GM12864 (cell line): ENCODE results near the gene PTPRM.

Source experiments
- DNase-seq: peaks from one replicate; pipeline ENCODE4 v3.0.0-alpha.2; 2011; ENCODE audit warnings: low read depth
- H3K4me3 ChIP-seq: 2 replicates; pipeline ENCODE4 v1.5.1; 2011; ENCODE audit warnings: mild to moderate bottlenecking, low read depth, low read length, control low read depth
- TF ChIP-seq, protein P1 (sequence below): IDR thresholded peaks from 2 replicates; pipeline ENCODE4 v1.5.1; 2011; ENCODE audit warnings: low read depth, mild to moderate bottlenecking, moderate library complexity, low read length, control low read depth, inconsistent platforms; ENCODE audit errors: missing control alignments

Gene PTPRM

DNA sequence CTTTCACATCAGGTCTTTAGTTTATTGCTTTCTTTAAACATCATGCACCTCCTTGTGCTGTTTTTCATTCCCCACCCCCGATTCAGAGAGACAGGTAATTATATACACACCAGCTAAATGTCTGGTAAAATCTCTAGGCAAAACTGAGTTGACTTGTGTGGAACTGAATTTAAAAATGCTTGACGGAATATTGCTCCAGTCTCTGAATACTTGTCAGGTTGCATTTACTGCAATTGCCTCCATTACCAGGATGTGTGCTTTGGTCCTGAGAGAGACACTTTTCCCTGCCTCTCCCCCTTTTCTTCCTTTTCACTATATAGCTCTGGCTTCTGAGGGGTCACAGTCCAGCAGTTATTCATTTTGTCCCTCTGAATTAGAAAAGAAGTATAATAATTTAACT is 104.0 kb downstream of the PTPRM start:
- H3K4me3 ChIP-seq = no peak overlapping the region
- no peak for DNase-seq
- TF ChIP-seq, protein P1, sequence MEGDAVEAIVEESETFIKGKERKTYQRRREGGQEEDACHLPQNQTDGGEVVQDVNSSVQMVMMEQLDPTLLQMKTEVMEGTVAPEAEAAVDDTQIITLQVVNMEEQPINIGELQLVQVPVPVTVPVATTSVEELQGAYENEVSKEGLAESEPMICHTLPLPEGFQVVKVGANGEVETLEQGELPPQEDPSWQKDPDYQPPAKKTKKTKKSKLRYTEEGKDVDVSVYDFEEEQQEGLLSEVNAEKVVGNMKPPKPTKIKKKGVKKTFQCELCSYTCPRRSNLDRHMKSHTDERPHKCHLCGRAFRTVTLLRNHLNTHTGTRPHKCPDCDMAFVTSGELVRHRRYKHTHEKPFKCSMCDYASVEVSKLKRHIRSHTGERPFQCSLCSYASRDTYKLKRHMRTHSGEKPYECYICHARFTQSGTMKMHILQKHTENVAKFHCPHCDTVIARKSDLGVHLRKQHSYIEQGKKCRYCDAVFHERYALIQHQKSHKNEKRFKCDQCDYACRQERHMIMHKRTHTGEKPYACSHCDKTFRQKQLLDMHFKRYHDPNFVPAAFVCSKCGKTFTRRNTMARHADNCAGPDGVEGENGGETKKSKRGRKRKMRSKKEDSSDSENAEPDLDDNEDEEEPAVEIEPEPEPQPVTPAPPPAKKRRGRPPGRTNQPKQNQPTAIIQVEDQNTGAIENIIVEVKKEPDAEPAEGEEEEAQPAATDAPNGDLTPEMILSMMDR = no peak

DNA sequence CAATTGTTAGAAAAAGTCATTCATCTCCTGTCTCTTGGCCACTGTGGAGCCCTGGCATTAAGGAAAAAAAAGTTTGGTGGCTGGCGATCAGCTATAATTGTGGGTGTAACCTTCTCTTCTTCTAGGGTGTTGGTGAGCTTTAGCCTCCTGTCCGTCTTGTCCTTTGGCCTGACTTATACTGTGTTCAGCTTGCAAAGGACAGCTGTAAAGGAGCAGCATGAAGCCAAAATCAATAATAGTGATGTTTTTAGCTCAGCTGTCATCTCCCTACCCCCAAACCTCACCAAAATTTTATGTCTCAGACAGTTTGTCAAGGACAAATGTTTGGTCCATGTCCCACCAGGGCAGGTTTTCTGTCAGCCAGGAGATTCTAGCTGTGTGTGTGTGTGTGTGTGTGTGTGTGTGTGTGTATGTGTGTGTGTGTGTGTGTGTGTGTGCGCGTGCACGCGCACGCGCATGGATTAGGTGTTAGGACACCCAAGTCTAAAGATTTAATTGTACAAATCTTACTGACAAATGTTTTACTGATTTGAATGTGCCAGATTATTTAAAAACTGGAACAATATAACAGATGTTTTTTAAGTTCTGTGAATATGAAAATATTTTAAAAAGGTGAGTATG is 109.2 kb downstream of the PTPRM start:
- DNase-seq = no peak
- TF ChIP-seq, protein P1 = no peak
- H3K4me3 ChIP-seq = no peak overlapping the region

DNA sequence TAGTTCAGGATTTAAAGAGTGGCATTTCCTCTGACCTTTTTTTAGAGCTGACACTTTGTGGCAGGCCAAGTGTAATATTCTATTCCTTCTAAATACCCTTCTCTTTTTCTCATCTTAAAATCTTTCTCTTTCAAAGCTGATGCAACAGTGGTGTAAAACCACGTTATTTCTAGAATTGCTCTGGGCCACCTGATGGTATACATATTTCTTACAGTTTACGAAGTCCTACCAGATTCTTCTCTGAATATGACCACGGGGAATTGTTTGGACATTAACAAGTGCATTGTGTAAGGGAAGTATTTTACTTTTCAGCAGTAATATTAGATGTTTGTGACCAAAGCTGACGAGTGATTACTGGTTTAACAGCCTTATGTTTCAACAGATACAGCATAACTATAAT is 109.9 kb downstream of the PTPRM start:
- DNase-seq = no peak
- TF ChIP-seq, protein P1 = no peak
- no peak overlapping the region for H3K4me3 ChIP-seq

DNA sequence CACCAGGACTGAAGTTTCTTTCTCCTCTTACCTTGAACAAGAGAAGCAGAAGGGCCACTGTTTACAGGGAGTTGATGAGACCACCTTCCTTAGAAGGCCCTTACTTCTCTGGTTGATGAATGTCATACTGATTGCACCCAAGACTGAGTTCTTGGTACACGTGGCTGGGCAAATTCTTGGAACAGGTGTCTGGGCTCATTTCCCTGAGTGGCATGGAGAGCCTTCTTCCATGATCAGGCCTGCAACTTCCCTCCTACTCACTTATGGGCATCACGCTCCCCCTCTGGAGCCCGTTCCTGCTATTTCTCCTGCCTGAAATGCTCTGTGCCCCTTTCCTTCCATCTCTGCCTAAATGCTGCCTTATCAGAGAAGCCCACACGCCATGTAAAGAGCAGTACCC is 110.3 kb downstream of the PTPRM start:
- H3K4me3 ChIP-seq = no peak overlapping the region
- TF ChIP-seq, protein P1 = no peak
- no peak for DNase-seq

DNA sequence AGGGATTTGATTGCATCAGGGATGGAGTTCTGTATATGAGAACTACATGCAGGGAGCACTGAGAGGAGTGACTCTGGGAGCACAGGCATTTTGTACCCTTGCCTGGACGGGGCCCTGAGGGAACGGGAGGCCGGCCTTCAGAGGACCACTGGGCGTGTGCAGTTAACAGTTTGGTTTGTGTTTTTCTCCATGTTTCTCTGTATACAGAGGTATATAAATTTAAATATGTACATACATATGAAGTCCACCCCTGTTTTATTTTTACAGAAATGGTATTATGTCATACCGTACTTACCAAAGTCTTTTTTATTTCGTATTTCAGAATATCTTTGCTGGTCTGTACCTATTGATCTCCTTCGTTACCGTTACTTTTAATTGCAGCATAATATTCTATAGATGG is 111.3 kb downstream of the PTPRM start:
- TF ChIP-seq, protein P1 = no peak
- no peak overlapping the region for H3K4me3 ChIP-seq
- DNase-seq = no peak

DNA sequence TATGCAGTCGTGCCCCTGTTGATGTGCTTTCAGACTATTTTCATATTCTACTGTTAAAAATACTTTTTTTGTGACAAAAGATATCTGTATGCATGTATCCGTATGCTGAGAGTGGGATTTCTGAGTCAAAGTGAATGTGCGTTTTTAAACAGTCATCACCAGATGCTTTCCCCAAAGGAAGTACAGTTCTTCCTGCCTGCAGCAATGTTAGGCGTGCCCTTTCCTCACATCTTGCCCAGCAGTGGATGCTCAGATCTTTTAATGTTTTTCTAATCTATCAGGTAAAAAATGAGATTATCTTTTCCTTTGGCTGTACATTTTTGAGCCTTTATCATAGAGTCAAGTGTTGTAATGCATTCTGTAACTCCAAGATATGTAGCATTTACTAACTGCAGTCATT is 111.7 kb downstream of the PTPRM start:
- TF ChIP-seq, protein P1 = no peak
- no peak overlapping the region for H3K4me3 ChIP-seq
- DNase-seq = no peak

DNA sequence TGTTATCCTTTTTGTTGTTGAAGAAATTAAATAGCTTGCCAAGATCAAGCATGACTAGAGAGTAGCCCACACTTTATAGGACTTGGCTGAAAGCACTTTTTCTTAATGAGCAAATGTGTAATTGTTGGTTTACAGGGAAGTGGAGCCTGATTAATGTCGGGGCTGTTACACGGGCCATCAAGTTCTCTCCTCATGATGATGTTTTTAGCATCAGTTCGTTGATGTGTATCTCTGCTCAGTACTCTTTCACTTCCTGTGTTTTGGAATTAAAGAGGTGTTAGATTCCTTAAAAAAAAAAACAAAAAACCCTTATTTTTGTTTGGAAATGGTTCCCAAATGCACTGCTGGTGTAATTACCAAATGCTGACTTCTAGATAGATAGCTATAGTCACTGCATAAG is 114.2 kb downstream of the PTPRM start:
- no peak overlapping the region for H3K4me3 ChIP-seq
- DNase-seq = no peak
- TF ChIP-seq, protein P1 = no peak
